Fibroblast of the aortic adventitia (primary cell): Measurements from ENCODE around the gene TSEN15. TPM values are rescaled to one million over a fixed set of nuclear protein-coding genes. Genes with fewer than 3 reads are reported as not detected.

Source experiments
- DNase-seq: peaks from one replicate; pipeline ENCODE4 v3.0.0-alpha.2; 2010; ENCODE audit warnings: low read depth
- H3K4me3 ChIP-seq: 2 replicates; pipeline ENCODE4 v1.5.1; 2011; ENCODE audit warnings: low read depth, mild to moderate bottlenecking, control low read depth, low read length, moderate library complexity
- total RNA-seq: library from RNA; depleted of rRNA; stranded (reverse); fragments of >200 nt; gene quantifications from 2 replicates; pipeline ENCODE4 v1.2.3, GENCODE V29; 2012; ENCODE audit warnings: low replicate concordance
- TF ChIP-seq, protein P1 (sequence below): IDR thresholded peaks from 2 replicates; pipeline ENCODE4 v1.5.1; 2011; ENCODE audit warnings: mild to moderate bottlenecking, low read length, control low read depth, inconsistent platforms; ENCODE audit not compliant: insufficient read depth

Gene TSEN15
- total RNA-seq, 1 donor, result 65.8 TPM

DNA sequence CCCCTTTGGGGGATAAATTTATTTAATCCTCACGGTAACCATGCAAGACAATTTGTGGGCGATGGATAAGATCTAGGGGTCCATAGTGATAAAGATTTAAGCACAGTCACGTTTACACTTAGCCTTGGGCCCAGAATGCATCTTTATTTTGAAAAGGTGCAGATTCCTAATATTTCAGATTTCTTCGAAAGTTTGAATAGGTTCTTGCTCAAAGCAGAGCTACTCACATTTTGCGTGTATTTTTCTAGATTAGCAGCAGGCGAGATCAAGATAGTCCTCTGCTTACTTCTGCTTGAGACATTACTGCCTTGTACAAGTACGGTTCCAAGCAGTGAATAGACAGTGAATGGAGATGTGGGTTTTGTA lies 647 bp downstream of the TSEN15 start:
- peak; percentile 27 for DNase-seq
- peak overlapping the region; percentile 85 for H3K4me3 ChIP-seq
- TF ChIP-seq, protein P1, sequence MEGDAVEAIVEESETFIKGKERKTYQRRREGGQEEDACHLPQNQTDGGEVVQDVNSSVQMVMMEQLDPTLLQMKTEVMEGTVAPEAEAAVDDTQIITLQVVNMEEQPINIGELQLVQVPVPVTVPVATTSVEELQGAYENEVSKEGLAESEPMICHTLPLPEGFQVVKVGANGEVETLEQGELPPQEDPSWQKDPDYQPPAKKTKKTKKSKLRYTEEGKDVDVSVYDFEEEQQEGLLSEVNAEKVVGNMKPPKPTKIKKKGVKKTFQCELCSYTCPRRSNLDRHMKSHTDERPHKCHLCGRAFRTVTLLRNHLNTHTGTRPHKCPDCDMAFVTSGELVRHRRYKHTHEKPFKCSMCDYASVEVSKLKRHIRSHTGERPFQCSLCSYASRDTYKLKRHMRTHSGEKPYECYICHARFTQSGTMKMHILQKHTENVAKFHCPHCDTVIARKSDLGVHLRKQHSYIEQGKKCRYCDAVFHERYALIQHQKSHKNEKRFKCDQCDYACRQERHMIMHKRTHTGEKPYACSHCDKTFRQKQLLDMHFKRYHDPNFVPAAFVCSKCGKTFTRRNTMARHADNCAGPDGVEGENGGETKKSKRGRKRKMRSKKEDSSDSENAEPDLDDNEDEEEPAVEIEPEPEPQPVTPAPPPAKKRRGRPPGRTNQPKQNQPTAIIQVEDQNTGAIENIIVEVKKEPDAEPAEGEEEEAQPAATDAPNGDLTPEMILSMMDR, result no peak

DNA sequence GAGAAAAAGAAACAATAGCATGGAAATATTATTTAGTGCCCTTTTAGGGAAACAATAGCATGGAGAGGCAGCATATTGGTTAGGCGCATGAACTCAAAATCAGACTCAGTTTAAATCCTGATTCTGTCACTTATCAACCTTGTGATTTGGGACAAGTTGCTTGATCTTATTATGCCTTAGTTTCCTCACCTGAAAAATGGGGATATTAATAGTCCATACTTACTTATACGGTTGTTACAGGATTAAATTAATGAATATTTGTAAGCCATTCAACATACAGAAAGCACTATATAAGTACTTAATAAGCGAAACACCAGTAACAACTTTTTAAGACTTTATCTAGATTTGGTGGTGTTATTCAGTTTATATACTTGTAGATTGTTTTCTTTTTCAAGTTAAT lies 1.2 kb downstream of the TSEN15 start:
- peak overlapping the region; percentile 85 for H3K4me3 ChIP-seq
- DNase-seq, result no peak
- TF ChIP-seq, protein P1, result no peak

DNA sequence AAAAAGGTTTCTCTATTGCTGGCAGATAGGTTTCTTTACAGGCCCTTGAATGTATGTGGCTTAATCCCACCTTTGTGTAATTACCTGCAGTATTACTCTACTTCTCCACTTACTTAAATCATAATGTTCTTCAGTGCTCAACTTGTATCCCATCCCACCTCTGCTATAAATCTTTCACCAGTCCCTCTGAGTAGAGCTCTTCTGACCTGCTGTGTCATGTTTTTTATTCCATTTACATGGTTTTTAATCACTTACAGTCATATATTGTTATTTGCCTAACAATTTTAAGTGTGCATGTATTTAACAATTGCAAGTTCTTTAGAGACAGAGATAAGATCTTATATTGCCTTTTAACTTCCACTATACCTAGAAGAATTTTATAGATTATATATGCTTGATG lies 2.4 kb downstream of the TSEN15 start:
- H3K4me3 ChIP-seq, result no peak overlapping the region
- TF ChIP-seq, protein P1, result no peak
- DNase-seq, result no peak

DNA sequence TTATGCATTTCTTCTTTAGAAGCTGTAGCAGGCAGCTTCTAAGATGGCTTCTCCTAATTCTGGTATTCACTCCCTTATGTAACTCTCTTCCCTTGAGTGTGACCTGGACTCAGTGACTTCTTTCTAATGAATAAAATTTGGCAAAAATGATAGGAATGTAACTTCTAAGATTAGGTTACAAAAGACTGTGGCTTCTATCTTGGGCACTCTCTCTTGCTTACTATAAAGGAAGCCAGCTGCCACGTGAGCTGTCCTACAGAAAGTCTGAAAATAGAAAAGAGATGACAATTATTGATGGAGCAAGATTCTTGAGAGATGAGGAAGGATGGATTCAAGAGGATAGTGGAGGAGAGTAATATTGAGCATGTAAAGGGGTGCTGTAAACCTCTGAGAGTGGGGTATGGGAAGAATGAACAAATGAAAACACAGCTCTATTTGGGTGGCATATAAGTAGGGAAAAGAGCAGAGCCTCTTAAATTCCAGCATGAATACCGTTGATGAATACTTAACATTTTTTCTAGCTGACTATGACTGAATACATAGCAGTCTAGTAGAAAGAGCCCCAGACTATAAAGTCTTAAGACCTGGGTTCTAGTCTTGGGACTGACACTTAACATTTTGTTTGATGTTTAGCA lies 5.5 kb downstream of the TSEN15 start:
- DNase-seq, result peak; percentile 92
- H3K4me3 ChIP-seq, result no peak overlapping the region
- TF ChIP-seq, protein P1, result no peak

DNA sequence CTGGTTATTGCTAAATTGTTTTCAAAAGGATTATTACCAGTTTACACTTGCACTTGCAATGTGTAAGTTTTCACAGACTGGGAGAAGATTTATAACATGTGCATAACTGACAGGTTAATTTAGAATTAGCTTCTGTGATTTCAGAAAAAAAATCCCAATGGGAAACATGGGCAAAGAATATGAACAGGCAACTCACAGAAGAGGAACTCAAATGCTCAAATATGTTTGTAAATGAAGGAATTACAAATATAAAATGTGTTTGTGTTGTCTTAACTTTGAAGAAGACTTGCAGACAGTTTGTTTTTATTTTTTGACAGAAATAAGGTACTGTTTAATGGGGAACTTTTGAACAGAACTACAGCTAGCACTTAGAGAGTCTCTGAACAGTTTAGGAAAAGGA lies 8.4 kb downstream of the TSEN15 start:
- H3K4me3 ChIP-seq, result no peak overlapping the region
- DNase-seq, result no peak
- TF ChIP-seq, protein P1, result no peak

DNA sequence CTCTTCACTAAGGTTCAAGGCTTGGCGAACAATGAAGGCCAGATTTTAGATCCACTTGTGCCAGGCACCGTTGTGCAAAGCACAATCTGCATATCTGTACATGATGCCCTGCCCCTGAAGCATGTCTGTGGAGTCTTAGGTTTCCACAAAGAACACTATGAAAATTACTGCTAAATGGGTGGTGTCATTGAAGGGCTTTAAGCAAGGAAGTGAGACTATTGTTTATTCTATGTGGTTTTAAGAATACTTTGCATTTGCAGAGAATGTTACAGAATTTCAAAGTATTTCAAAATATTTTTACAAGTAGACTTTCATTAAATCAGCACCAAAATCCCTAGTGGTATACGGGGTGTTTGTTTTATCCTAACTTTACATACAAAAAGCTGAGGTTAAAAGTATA lies 8.8 kb downstream of the TSEN15 start:
- TF ChIP-seq, protein P1, result no peak
- peak; percentile 32 for DNase-seq
- no peak overlapping the region for H3K4me3 ChIP-seq
